Body of pancreas (tissue), 4 donors: ENCODE results near the gene MEFV.

Experiments
- POLR2A ChIP-seq, 3 donors: fragments of 450-650 bp; IDR thresholded peaks; one replicate each; pipeline ENCODE4 v1.6.1; 2016; ENCODE audit warnings: antibody characterized with exemption in 3 of 3, mild to moderate bottlenecking in 2 of 3
- TF ChIP-seq, protein P1 (sequence below), 7 experiments: fragments of 450-650 bp in 4 of 7; fragments of 200-600 bp in 3 of 7; sonication (generic) in 3 of 7; IDR thresholded peaks; one replicate each; pipeline ENCODE4 v1.5.1; 2016 to 2019; ENCODE audit warnings: antibody characterized with exemption in 7 of 7

DNA sequence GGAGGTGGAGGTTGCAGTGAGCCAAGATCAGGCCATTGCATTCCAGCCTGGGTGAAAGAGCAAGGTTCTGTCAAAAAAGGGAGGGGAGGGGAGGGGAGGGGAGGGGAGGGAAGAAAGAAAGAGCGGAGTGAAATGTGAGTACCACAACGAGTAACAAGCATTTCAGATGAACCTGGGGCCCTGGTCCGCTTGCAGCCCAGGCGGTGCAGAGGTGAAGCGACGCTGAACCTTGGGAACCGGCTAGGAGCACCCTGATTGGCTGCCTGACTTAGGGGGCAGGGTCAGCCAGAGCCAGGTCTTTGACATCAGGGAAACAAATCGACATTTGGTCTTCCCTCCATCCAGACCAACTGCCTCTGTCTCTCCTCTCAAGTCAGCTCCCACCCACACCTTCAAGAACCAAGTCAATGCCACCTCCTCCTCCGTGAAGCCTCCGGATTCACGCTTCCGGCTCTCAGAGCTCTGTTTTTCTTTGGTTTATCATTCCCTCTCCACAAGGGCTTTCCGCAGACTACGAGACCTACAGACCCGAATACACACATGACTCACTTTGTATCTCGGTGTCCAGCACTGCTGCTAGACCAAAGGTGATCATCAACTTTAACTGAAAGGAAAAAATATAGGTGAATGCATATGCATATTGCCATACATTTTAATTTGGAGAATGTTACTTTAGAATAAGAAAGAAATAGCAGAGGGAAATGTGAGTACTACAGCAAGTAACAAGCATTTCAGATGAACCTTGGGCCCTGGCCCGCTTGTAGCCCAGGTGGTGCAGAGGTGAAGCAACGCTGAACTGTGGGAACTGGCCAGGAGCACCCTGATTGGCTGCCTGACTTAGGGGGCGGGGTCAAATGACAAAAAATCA is 49.1 kb downstream of the MEFV start:
- TF ChIP-seq, protein P1, sequence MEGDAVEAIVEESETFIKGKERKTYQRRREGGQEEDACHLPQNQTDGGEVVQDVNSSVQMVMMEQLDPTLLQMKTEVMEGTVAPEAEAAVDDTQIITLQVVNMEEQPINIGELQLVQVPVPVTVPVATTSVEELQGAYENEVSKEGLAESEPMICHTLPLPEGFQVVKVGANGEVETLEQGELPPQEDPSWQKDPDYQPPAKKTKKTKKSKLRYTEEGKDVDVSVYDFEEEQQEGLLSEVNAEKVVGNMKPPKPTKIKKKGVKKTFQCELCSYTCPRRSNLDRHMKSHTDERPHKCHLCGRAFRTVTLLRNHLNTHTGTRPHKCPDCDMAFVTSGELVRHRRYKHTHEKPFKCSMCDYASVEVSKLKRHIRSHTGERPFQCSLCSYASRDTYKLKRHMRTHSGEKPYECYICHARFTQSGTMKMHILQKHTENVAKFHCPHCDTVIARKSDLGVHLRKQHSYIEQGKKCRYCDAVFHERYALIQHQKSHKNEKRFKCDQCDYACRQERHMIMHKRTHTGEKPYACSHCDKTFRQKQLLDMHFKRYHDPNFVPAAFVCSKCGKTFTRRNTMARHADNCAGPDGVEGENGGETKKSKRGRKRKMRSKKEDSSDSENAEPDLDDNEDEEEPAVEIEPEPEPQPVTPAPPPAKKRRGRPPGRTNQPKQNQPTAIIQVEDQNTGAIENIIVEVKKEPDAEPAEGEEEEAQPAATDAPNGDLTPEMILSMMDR (IDR thresholded peaks at IDR 0.05): no peak
- TF ChIP-seq POLR2A (IDR thresholded peaks at IDR 0.05): no peak
